IPS DF 19.7 (cell line): ENCODE data around the gene MC2R.
"Not testable (repeated sequence)": the region's sequence is repeated elsewhere in the genome, so short reads cannot be mapped to it uniquely, and the experiment has no call there.

Experiments
- DNase-seq: peaks from one replicate; pipeline ENCODE4 v3.0.0-alpha.2; 2013; ENCODE audit warnings: low read depth, low spot score

Gene MC2R

DNA sequence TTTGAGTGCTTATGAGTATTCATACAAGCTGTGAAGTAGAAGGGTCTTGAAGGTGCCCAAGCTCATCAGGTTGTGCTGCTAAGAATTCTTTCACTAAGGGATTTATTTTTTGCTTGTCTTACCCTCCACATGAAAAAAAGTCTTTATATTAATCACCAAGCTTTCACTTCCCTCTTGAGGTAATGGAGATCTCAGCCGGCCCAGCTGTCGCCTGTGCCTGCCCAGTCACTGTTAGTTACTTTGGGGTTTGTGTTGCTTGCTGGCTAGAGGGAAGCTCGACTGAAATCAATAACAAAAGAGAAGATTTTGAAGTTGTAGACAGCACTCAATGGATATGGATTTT, 21.9 kb downstream of the MC2R start:
- no peak for DNase-seq

DNA sequence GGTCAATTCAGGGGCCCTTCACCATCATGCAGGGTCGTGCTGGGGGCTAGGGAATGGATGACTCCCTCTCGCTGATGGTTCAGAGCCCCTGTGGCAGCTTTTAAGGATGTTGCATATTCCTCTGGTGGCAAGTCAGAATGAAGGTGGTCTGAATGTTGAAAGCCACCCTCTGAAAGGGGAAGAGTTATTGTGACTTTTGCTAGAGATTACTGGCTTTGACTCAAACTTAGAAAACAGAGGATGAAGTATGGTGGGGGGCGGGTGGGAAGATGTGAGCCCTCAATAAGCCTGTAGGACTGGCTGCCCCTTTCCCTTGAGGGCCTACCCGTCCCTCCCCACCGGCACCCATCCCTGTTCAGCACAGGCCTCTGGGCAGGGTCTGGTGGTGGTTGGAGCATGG, 23.2 kb downstream of the MC2R start:
- DNase-seq: no peak

DNA sequence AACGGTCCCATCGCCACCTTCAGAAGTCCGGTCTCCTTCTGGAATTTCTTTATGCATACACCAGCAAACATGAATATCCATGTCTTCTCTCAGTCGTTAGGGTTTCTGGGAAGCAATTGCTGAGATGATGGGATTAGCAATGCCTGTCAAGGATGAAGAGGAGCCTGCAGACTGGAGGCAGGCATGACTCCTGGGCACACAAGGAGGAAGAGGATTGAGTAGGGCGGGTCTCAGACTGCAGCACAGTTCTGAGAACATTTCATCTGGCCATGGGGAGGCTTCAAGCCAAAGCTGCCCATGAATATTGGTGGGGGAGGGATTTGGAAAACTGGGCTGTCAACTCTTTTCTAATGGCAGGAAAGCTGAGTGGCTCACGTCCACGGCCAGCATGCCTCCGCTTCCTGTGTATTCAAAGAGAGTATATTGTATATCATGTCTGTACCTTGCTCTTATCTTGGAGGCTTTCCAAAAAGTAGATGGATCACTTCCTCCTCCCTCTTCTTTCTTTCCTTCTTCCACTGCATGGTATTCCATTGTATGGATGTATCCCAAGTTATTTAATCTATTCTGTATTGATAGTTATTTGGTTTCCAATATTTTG, 24.5 kb downstream of the MC2R start:
- DNase-seq: no peak

DNA sequence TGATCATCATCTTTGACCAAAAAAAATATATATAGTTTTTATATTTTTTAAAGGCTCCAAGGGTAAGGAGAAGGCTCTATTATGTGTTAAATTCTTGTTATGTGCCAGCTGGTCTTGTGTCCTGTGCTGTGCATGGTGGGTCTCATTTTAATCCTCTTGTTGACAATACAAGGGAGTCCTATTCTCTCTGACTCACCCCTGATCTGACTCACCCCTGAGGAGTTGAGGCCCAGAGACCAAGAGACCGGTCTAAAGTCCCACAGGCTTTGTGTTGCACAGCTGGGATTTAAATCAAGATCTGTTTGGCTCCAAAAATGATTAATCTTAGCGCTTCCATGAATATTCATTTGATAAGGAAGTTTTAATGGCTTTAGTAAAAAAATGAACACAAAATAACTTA, 25.7 kb downstream of the MC2R start:
- no peak for DNase-seq

DNA sequence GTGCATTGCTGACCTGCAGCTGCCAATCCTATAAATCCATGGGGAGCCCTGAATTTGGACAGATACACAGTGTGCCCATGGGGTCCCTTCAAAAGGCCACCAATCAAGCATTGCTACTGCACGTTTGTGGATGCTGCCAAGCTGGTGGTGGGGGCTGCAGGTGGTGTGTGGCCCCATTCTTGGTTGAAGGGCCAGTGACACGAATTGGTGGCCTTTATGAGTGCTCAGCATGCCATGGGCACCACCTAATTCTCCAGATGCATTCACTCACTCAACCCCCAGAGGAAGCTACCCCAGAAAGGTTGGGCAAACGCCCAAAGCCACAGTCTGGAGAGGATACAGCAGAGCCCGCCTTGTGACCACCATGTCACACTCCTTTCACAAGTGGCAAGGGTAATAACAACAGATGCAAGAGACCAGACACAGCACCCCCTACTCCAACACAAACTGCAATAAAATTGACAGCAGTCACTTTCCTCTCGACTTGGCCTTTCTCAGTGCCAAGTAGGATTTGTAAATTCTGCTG, 27.1 kb downstream of the MC2R start:
- no peak for DNase-seq

DNA sequence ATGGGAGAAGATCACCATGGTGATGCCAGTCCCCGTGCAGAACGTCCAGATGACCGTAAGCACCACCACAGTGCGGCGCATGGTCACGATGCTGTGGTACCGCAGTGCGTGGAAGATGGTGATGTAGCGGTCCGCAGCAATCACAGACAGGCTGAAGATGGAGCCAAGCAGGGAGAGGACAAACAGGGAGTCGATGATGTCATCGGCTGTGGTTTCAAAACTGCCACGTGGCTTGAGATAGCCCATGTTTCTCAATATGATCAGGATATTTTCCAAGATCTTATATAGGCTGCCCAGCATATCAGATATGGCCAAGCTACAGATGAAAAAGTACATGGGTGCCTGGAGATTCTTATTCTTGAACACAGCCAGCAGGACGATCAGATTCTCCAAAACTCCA, 30.3 kb downstream of the MC2R start:
- DNase-seq: no peak

DNA sequence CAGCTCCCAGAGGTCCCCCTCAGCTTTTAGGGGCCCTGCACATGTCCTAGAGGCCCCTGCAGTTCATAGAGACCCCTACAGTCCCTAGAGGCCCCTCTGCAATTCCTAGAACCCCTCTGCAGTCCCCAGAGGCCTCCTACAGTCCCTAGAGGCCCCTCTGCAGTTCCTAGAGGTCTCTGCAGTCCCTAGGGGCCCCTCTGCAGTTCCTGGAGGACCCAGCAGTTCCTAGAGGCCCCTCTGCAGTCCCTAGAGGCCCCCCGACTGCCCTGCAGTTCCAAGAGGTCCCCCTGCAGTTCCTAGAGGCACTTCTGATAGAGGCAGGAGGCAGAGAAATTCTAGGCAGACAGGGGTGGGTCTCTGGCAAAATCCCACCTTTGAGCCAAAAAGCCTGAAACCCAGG, 35.4 kb downstream of the MC2R start:
- no peak for DNase-seq

DNA sequence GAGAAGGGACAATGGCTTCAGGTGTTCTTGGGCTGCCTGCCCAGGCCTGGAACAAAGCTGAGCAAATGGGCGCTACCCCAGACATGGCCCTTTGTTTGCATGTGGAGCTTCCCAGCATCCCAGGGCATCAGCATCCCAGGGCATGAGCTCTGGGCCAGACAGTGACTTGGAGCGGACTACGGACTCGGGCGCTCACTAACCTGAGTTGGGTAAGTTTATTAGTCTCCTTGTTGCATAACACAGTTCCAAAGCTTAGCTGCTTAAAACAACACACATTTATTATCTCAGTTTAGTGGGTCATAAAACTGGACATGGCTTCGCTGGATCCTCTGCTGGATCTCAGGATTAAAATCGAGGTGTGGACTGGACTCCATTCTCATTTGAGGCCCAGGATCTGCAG, 35.8 kb downstream of the MC2R start:
- no peak for DNase-seq

DNA sequence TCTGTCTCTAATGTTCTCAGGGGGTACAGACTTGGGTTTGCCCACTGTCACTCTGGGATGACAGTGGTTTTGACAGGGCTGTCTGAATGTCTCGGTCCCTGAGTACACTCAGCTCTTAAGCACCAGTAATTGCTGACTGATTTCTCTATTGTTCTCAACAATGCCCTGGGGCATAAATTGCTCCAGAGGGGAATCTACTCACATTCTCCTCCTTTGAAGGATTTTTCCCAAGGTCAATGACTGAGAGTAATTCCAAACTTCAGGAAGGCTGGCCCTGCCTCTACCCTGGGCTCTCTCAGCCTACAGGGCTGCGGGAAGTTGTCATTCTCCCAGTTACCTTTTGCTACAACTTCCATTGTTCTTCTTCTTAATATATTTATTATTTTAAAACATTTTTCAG, 36.5 kb downstream of the MC2R start:
- no peak for DNase-seq

DNA sequence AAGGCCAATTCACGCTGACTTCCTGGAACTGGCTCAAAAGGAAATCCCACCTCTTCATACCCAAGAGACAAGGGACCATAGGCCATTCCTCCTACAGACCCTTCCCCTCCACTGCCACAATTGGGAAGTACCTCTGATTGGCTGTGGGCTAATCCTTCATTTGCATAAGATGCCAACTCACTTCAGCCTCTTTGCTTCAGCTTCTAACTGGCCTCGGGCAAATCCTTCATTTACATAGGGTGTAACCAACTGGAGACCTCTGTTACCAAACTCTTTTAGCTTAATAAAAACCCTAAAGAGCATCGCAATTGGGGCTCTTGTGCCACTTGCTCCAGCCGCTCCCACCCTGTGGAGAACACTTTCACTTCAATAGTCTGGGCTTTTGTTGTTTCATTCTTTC, 38.2 kb downstream of the MC2R start:
- no peak for DNase-seq

DNA sequence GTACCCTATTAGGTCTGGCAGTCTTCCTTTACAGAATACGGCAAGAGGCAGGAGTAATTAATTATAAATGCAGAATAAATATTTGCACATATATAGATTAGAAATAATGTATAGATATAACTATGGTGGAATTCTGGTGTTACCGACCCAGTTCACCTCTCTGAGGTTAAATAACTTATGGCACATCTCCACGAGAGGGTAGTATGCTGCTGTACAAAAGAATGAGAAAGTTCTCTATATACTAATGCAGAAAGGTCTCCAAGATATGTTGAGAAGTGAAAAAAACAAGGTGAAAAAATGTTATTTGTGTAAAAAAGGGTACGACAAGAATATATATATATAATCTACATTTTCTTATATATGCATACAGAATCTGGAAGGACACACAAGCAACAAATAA, 40.8 kb downstream of the MC2R start:
- no peak for DNase-seq

DNA sequence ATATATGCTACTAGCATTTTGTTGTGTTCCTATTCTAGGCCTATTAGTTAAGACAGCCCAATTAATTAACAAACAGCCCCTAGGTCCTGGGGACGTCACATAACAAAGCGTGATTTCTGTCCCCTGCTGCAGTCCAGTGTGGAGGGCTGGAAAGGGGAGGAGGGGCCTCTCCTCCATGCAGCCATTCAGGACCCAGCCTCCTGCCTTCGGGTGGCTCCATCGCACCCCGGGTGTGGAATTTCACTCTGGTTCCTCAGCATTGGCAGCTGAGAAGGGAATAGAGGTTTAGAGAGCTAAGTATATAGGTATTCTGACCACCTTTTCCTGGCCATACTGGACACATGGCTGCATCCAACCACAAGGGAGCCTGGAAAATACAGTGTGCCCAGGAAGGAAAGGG, 42.4 kb downstream of the MC2R start:
- DNase-seq: no peak

DNA sequence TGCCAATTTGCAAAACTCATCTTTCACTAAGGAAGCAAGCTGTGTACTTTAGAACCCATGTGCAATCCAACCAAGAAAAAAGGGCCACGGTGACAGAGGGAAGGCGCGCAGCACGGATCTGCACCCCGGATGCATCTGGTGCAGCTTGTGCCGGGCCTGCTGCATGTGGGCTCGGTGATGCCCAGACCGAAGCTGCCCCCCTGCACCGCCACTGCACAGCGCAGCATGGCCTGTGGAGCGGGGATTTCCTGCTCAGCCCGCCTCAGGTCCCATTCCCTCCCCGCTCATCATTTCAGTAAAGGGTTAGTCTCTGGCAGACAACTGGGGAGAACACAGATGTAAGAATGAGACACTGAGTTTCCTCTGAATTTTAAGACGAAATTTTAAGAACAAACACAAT, 43.0 kb downstream of the MC2R start:
- DNase-seq: no peak

DNA sequence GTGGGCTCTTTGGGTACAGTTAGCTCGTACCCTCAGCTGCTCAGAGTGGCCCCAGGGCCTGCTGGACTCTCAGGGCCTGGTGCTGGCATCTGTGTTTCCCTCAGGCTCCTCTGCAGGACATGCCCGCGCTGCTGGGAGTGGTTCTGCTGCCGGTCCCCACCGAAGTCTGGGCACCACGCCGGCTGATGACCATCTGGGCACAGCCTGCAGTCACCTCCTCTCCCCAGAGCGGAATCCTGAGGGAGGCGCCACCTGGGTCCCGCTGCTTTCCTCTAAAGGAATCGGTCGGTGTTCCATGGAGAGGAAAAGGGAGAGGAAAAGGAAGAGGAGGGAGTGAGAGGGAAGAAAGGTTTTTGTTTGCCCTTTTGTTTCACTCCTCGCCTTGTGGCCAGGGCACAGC, 43.6 kb downstream of the MC2R start:
- no peak for DNase-seq

DNA sequence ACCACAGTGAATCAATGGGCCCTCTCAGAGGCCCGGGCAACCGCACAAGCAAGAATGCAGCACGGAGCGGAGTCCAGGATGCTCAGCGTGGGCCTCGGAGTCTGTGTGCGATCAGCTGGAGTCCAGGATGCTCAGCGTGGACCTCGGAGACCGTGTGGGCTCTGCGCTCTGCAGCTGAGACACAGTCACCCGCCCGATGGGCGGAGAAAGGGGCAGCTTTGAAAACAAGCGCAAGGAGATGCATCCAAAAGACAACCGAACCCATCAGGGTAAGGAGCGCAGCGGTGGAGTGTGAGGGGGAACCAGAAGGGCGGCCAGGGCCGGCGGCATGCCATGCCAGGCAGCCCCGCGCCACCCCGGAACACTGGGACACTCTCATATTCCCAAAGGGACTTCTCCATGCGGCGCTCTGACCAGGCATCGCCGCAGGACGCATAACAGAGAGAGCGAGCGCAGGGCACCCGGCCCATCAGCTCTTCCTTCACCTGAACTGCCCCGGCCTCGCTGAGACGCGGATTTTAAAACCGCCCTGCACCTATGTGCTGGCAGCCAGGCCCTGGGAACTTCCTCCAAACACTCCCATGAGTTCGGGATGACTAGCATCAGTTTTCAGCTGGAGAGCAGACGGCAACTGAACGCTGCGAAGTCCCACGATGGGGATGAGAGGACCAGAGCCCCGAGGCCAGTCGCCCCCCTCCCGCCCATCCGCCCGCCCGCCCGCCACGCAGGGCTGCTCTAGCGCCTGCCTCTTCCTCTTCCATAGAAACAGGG, 46.6 kb downstream of the MC2R start:
- DNase-seq: no peak

DNA sequence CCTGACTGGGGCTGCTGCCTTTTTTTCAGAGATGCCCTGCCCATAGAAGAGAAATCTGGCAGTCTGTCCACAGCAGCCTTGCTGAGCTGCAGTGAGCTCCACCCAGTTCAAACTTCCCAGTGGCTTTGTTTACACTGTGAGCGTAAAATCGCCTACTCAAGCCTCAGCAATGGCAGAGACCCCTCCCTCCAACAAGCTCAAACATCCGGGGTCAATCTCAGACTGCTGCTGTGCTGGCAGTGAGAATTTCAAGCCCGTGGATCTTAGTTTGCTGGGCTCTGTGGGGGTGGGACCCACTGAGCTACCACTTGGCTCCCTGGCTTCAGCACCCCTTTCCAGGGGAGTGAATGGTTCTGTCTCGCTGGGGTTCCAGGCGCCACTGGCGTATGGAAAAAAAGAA, 52.4 kb downstream of the MC2R start:
- DNase-seq: not testable (repeated sequence)

DNA sequence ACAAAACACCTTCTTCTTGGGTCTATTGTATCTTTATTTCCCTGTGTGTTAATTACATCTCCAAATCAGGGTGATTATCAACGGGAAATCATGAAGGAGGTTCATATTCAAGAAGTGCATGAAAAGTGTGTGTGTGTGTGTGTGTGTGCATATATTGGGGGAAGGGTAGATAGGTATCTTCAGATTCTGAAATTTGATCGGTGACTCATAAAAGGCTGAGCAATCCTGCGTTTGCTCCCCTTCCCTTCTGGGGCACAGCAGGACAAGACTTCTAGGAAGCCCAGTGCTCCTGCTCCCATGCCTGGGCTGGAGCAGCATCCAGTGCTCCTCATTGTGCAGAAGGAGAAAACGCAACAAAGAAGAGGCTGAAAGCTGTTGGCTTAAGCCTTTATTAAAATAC, 65.5 kb downstream of the MC2R start:
- no peak for DNase-seq

DNA sequence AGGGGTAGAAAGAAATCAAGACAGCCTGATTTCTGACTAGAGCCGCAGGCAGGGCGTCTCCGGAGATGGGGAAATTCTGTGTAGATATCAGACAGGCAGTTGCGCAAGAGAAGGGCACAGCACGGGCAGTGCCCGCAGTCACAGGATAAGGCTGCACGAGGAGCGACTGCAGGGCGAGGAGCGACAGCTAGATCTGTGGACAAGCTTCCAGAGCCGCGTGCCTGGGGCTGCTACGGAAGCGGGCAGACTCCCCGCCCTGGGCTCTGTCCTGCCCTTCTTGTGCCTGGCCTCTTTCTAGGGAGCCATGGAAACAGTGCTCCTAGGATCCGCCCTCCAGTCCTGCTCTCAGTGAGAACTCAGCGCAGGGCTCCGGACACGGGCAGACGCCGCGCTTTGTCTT, 78.8 kb downstream of the MC2R start:
- no peak for DNase-seq

DNA sequence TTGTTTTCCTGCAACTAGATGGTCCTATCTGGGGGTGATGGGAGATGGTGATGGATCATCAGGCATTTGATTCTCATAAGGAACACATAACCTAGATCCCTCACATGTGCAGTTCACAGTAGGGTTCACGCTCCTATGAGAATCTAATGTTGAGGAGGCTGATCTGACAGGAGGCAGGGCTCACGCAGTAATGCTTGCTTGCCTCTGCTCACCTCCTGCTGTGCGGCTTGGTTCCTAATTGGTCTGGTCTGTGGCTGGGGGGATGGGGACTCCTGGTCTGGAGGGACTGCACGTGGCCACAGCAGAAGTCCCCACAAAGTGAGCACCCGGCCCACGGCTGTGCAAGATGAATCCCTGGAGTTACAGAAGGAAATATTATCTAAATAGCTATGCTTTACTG, 80.1 kb downstream of the MC2R start:
- no peak for DNase-seq

DNA sequence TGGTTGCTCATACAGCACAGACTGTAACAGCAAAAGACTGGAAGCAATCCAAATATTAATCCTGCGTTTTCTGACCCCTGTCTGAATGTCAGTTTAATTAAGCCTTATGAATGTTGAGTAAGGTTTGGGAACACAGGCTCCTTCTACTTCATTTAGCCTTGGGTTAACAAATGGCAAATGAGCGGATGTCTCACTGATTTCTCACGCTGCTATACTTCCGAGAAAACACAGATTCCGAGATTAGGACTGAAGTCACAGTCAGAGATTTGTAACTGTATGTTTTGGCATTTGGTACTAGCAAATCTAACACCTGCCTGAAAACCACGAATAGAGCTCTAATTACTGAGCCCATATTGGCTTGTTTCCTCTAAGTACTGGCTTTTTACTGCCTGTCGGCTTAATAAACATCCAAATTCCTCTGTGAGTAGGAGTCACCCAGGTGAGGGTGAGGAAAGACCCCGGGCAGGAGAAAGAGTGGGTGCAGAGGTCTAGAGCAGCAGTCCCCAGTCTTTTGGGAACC, 80.8 kb downstream of the MC2R start:
- no peak for DNase-seq
